Occipital lobe (tissue), 2 donors: ENCODE measurements around the gene EPPIN. TPM values are rescaled to one million over a fixed set of nuclear protein-coding genes. Genes with fewer than 3 reads are reported as not detected.

Experiments
- DNase-seq: peaks from one replicate; lab custom pipeline; 2025; lab: John Stamatoyannopoulos, UW
- total RNA-seq: library from RNA; depleted of rRNA; stranded (reverse); fragments of >200 nt; gene quantifications from one replicate; pipeline ENCODE4 v1.2.3, GENCODE V29; 2014

Gene EPPIN
- total RNA-seq, 1 donor from 2014 or later: not detected

- DNase-seq: no peak
Observed at GRCh38 chr20:45538209-45538799, 8.9 kb downstream of the EPPIN start.

DNA sequence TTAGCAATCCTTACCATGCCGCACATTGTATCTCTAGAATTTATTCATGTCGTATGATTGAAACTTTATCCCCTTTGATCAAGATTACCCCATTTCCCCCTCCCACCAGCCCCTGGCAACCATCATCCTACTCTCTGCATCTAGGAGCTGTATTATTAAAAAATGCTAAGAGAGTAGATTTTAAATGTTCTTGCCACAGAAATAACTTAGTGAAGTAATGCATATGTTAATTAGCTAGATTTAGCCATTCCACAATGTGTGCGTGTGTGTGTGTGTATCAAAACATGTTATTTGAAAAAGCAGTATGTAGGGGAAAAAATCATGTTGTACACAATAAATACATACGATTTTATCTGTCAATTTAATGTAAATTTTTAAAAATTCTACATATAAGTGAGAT, 19.9 kb downstream of the EPPIN start:
- DNase-seq: no peak

DNA sequence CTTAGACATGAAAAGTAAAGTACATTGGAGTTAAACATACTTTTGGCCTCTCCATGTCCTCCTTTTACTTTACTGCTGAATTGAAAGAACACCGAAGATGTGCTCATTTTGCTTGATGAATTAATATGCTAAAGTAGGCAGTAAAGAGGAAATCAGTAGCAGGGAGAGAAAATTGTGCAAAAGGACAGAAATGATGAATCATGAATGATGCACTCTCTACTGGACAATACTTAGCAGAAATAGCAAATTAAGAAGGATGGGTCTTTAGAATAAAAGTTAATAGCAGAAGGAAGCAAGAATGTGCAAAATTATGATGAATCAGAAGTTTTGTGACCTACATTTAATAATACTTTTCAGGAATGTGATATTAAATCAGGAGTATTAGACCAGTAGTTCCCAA, 23.4 kb downstream of the EPPIN start:
- no peak for DNase-seq

GRCh38 chr20:45518282-45518681, 28.9 kb downstream of the EPPIN start:
- DNase-seq: no peak

GRCh38 chr20:45515147-45515913, 31.9 kb downstream of the EPPIN start, which contains the start of gene SPINT3:
SPINT3 (minus strand) TSS chr20:45515622; CDS start chr20:45515608, 14 bp downstream.
- DNase-seq: no peak

DNA sequence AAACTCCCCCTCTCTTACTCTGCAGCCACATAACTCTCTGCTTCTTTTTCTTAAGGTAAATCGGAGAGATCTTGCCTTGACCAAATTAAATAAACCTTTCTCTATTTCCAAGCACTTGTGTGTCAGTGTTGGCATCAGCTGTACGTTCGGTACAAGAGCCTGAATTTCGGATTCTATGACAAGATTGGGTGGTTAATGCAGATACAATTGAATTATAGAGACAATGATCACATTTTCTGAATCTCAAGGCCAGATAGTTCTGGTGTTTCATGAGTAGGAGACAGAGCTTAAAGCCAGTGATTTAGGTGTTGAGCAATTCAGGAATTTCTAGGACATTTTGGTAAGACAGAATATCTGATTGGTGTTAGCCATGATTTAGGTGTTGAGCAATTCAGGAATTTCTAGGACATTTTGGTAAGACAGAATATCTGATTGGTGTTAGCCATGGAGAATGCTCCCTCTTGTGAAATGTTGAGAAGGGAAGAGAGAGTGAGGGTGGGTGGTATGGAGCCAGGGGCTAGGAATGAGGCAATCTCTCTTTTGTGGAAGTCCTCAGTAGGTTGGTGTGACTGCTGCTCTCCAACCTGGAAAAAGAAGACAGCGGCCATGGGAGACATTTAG, 36.8 kb downstream of the EPPIN start:
- DNase-seq: no peak

- no peak for DNase-seq
Observed at GRCh38 chr20:45509091-45509490, 38.1 kb downstream of the EPPIN start.

DNA sequence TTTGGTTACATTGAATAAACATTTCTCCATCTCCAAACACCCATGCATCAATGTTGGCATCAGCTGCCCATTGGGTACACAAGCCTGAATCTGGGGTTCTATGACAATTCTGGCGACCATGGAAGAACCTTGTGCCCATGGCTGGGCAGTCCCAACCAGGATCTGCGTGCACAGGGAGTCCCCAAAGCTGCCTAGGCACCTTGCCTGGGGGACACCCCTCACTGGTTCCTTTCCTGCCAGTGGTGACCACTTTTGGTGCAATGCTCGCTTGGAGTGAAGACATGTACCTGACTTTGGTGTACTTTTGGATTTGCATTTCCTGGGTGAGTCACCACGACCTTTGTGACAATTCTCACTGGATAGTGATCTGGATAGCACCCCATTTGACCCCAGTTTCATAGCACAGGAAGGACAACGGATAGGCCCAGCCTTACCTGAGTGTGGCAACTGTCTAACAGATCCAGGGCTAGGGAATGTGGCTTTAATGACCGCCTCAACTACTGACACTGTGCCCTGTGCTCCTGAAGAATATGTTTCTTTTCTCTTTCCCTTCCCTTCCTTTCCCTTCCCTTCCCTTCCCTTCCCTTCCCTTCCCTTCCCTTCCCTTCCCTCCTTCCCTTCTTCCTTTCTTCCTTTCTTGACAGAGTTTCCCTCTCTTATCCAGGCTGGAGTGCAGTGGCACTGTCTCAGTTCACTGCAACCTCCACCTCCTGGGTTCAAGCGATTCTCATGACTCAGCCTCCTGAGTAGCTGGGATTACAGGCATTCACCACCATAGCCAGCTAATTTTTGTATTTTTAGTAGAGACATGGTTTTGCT, 38.9 kb downstream of the EPPIN start:
- no peak for DNase-seq

GRCh38 chr20:45507011-45507820, 40.0 kb downstream of the EPPIN start:
- no peak for DNase-seq

DNA sequence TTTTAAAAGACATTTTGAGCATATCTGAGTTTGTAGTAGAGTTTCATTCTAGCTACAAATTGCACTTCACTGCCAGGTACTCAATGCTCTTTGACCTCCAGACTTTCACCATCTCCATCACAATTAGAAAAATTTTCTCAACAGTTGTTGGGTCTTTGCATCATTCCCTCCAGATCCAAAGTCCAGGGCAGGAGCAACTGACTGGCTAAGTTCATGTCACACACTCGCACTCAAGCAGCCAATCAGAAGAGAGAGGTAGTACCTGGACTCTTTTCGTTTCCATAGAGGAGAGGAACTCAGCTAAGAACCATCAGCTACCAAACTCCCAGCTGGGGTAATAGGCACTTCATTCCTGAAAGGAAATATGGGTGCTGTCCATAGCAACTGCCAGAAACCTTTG, 40.8 kb downstream of the EPPIN start:
- DNase-seq: no peak

GRCh38 chr20:45503403-45503802, 43.8 kb downstream of the EPPIN start:
- DNase-seq: no peak

DNA sequence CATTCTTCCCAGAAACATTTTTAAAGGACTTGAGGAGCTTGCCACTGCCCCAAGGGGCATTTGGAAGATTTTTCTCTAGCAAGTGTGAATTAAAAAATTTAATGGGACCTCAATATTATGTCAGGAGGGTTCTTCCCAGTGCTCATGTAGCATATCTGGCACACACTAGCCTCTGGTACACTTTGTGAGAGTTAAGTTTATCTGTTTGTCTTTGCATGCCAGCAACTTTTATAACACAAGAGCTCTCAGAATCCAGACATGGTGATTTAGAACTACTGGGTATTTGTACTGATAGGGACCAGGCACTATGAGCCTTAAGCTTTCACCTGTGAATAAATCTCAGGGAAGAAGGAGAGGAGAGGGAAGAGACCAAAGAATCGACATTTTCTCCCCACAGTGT, 44.6 kb downstream of the EPPIN start:
- no peak for DNase-seq

GRCh38 chr20:45501600-45501999, 45.6 kb downstream of the EPPIN start:
- DNase-seq: no peak

GRCh38 chr20:45500022-45500421, 47.2 kb downstream of the EPPIN start:
- DNase-seq: no peak

DNA sequence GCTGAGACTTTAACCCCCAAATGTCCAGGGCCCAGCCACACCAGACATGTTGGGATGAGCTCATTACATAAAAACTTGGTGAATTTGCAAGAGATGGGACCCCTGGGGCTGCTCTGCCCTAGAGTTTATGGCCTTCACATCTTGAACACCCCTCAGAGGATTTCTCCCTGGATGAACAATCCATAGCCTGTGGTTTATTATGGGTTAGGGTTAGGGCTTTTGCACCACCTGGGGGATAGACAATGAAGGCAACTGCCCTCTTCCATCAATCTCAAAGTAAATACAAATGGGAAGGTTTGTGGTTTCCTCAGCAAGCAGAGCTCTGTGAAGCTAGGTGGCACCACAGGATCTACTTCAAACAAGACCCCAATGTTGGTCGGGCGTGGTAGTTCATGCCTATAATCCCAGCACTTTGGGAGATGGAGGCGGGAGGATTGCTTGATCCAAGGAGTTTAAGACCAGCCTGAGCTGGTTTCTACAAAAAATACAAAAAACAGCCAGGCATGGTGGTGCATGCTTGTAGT, 49.2 kb downstream of the EPPIN start:
- no peak for DNase-seq

DNA sequence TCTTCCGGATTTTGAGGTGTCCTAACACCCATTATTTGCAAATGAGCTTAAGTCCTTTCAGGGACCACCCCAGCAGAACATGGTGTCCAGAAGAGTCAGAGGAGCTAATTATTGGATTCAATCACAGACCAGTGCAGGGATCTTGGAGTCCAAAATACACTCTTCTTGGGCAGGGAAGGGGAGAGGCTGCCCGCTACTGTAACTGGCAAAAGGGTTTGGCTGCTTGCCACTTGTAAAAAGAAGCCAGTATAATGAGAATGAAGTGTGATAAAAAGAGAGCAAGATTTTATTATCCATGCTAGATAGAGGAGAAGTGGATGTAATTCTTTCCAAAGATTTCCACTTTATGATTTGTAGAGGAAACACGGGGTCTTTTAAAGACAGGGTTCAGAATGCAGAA, 51.0 kb downstream of the EPPIN start:
- no peak for DNase-seq

DNA sequence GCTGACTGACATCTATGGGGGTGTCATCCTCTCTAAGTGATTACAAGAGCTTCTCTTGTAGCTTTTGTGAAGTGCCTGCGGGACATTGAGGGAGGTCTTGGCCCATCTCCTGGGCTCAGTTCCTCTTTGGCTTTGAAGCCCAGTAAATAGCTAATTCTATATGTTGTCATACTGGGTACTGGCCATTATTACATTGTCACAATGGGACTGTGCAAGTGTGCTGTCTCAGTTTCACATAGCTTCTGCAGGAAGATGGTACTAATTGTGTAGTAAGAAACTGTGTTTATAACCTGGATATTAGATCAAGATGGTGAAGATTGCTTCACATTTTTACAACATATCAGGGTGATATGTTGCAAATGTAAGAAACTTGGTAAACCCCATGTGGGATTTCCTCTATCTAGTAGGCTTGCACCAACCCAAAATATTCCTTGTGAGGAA, 51.7 kb downstream of the EPPIN start:
- DNase-seq: no peak
